Stimulated activated CD8-positive, alpha-beta memory T cell treated with anti-CD3 and anti-CD28 coated beads, Interleukin-15, amount 100 ng/mL, for 1 hour (primary cell): ENCODE measurements around the gene CPNE4.
"Not testable (repeated sequence)": the region's sequence is repeated elsewhere in the genome, so short reads cannot be mapped to it uniquely, and the experiment has no call there.

Experiments
- DNase-seq: peaks from one replicate; pipeline ENCODE4 v3.0.0-alpha.2; 2020; ENCODE audit warnings: low read depth

CPNE4 gene

DNA sequence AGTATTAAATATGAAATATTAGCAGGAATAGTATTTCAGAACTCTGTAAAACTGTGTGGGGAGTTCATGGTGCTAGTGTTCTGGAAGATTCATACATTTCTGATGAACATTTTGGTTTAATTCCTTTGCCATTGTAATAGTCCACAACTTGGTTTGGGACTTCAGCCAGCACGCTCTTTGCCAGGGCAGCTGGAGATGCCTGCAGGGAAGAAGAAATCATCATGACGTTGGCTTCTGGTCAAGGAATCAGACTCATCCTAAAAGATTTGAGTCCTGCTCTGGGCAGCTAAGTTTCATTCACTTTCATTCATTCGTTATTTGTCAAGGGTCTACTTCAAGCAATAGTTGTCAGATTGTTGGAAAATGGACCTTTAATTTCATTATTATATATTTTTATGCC, 499.7 kb downstream of the CPNE4 start:
- DNase-seq: no peak

- no peak for DNase-seq
Observed at GRCh38 chr3:131532645-131533044, 502.2 kb downstream of the CPNE4 start.

GRCh38 chr3:131530843-131531242, 504.0 kb downstream of the CPNE4 start:
- no peak for DNase-seq

- DNase-seq: no peak
Observed at GRCh38 chr3:131530388-131530787, 504.4 kb downstream of the CPNE4 start.

DNA sequence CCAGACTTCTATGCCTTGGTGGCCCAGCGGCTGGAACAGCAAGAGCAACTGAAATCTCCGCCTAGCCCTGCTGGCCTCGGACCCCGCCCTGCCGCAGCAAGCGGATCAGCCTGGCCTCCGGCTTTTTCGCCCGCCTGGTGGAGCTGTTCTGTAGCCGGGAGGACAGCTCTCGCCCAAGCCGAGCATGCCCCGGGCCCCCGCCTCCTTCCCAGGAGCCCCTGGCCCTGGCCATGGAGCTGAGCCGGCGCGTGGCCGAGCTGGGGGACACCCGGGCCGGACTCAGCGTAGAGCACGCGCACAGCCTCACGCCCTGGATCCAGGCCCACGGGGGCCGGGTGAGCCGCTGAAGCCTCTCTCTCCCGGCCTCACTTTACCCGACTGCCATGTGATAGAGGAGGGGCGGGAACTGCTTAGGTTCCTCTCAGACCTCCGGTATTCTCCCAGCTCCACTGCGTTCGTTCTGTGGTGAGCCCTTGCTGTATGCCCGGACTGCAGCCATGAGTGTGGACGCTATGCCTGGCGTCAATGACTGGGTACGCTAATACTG, 507.9 kb downstream of the CPNE4 start:
- DNase-seq: no peak

DNA sequence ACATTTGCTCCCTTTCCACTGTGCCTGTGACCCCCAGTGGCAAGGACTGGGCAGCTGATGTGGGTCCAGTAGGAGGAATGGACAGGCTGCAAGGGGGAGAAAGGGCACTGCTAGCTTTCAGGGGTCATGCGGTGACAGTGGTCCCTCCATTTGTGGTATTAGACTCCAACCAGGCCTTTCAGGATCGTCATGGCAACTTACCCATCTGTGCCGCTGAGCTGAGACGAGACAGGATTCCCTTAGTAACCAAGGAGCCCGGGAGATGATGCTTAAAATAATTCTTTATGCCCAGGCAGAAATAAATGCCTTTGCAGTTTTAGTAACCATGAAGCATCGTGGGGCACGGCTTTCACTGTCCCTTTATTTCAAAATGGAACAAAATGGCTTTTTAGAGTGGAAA, 516.1 kb downstream of the CPNE4 start:
- no peak for DNase-seq

- DNase-seq: no peak
Observed at GRCh38 chr3:131505421-131505820, 529.4 kb downstream of the CPNE4 start.

GRCh38 chr3:131503320-131503635, 531.5 kb downstream of the CPNE4 start:
- DNase-seq: no peak

DNA sequence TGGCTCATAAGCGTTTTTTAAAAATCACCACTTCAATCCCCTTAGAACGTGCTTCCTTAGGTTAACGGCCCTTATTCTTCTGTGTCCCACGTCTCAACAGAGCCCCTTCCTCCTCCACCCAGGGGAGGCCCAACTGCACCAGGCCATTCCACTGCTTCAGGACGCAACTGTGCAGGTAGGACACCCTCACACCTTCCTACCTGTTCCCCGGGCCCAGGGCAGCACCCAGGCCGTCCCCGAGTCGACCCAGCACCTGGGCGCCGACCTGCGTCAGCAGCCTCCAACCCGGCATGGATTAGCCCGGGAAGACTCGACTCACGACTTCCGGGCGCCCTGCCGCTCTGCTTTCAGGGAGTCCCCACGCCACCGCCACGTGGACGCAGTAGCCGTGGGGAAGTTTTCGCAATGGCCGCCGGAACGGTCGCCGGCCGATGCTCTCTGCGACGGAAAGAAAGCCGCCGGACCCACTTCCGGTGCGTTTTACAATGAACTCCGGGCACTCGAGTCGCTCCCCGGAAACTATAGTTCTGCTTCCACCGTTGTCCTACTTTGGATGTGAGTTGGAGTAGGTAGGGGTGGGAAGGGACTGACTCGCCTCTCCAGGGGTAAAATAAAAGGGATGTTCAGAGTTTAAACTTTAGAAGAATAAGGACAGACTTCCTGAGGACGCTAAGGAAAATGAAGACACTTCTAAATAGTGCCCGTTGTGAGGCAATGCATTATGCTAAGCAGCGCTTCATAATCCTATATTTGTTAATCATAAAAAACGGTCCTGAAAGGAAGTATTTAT, 532.1 kb downstream of the CPNE4 start, which contains the start of gene MRPL3:
Gene MRPL3 (minus strand): TSS at position 442 of the 790 bp plus-strand sequence. CDS start 150 bp downstream, at position 292.
- DNase-seq: peak; percentile 64

GRCh38 chr3:131501949-131502348, 532.9 kb downstream of the CPNE4 start:
- DNase-seq: no peak

DNA sequence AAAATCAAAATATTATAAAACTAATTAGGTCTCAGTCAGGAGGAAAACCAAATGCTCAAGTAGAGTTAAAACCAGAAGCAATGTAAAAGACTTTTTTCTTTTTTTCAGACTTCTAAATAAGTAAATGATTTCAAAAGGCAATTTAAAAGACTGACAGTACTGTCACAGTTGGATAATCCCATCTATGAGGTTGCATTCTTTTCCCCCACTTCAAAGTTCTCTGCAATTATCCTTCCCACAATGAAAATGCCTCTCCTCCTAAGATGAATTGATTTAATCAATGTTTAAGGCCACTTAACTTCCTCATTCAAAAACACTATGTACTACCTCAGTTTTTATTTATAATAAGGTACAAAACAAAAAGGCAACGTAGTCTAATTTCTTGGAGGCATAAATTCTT, 540.1 kb downstream of the CPNE4 start:
- DNase-seq: no peak

- no peak for DNase-seq
Observed at GRCh38 chr3:131491775-131492174, 543.0 kb downstream of the CPNE4 start.

GRCh38 chr3:131491084-131491483, 543.7 kb downstream of the CPNE4 start:
- no peak for DNase-seq

- not testable (repeated sequence) for DNase-seq
Observed at GRCh38 chr3:131486545-131486944, 548.3 kb downstream of the CPNE4 start.

GRCh38 chr3:131485119-131485518, 549.7 kb downstream of the CPNE4 start:
- no peak for DNase-seq

DNA sequence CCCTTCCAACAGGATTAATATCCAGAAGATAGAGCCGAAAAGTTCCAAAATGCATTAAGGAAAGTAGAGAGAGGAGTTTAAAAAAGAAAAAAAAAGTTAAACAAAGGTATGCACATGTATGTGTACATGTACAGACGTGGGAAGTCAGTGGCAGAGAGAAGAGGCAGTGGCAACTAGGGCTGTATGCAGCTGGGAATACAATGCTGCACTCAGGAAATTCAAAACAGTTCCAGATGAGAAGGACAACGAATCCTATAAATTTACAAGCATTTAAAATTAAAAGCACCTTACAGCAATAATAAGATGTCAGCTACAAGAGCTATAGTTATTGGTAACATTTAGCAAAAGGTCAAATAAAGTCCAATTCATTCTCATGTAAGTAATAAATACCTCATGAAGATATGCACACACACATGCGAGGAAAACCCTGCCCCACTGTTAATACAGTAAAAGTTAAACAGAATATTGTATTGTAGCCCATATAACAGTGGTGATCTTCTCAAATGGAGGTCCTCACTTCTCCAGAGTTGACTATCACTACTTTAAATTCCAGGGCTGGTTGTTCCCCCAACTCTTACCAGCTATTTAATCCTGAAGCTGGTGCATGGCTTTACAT, 550.2 kb downstream of the CPNE4 start:
- DNase-seq: no peak
